H1 (cell line): ENCODE results near the gene PLCB1. TPM values are rescaled to one million over a fixed set of nuclear protein-coding genes. Genes with fewer than 3 reads are reported as not detected.

Experiments
- CHD7 ChIP-seq: fragments of 300-600 bp; sonication (generic); IDR thresholded peaks from 2 replicates; pipeline ENCODE4 v1.7.1; 2012; ENCODE audit warnings: low read length, moderate library complexity, mild to moderate bottlenecking, inconsistent platforms; ENCODE audit not compliant: insufficient replicate concordance
- MAX ChIP-seq: IDR thresholded peaks from 2 replicates; pipeline ENCODE4 v1.6.1; 2012; ENCODE audit warnings: inconsistent platforms
- polyA plus RNA-seq, 7 experiments: library from polyadenylated mRNA; depleted of rRNA in 3 of 7; stranded (reverse) in 5 of 7; unstranded in 2 of 7; fragments of >200 nt in 5 of 7; fragments of 200-250 nt in 2 of 7; gene quantifications; 1 replicate in 5 of 7; 2 replicates in 1 of 7; 4 replicates in 1 of 7; pipeline versions ENCODE4 v1.2.1 to v1.2.3, GENCODE V29; 2011 to 2013; ENCODE audit warnings: missing spikeins in 2 of 7, mixed read lengths in 2 of 7
- total RNA-seq: library from RNA; stranded (reverse); fragmentation: NEBNext Ultra II Directional; extraction: Animal tissue kit (Norgen Biotek cat#: 25700); gene quantifications from 2 replicates; pipeline ENCODE4 v1.2.1, GENCODE V29; 2021

The PLCB1 gene
- total and polyA plus RNA-seq, 2 of the 8 experiments (the other 6 are each of a cell fraction or from before 2014, with no cell fraction given), result 2.6 to 9.1 TPM

- TF ChIP-seq CHD7 (no peak), MAX (no peak)
Observed at GRCh38 chr20:8583012-8583565, 451.0 kb downstream of the PLCB1 start (continued).
